HCEC 1CT (cell line): ENCODE measurements around the gene CWC27.

Experiments used
- DNase-seq: peaks from one replicate; pipeline ENCODE4 v3.0.0-alpha.2; 2017

The CWC27 gene

DNA sequence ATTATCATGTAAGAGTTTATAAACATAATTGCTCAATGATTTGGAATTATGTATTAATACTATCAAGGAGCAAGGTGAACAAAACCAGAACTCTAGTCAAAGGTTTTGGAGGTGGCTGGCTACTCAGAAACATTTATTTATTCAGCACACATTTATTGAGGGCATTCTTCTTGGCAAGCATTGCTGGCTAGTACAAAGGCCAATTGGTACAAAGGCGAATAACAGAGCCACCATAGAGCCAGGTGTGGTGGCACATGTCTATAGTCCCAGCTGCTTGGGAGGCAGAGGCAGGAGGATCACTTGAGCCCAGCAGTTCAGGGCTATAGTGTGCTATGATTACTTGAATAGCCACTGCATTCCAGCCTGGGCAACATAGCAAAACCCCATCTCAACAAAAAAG, 242.1 kb downstream of the CWC27 start:
- no peak for DNase-seq

- no peak for DNase-seq
These were observed 243.7 kb downstream of the CWC27 start for GRCh38 chr5:65012301-65012892.

- peak; percentile 73 for DNase-seq
These were observed 244.4 kb downstream of the CWC27 start for GRCh38 chr5:65013166-65013565.

- DNase-seq = no peak
These were observed 246.0 kb downstream of the CWC27 start for GRCh38 chr5:65014769-65015168.

DNA sequence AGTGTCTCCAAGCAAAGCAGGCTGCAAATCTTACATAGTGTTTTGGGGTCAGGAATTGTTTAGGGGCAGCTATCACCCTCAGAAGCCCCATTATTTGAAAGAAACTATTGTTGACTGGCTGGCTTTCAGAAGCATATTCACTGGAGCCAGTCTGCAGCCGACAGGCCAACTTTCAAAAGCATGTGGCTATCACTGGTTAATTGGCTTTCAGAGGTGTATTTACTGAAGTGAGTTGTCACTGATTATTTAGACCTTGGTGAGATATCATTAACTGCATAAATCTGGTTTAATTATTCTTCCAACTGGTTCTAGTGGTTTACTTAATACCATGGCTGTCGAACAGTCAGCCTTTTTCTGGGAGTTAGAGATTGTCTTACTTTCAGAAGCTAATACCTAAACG, 247.0 kb downstream of the CWC27 start:
- no peak for DNase-seq

- DNase-seq = peak; percentile 28
These were observed 248.9 kb downstream of the CWC27 start for GRCh38 chr5:65017636-65018035.

- no peak for DNase-seq
These were observed 250.0 kb downstream of the CWC27 start for GRCh38 chr5:65018763-65019162.

DNA sequence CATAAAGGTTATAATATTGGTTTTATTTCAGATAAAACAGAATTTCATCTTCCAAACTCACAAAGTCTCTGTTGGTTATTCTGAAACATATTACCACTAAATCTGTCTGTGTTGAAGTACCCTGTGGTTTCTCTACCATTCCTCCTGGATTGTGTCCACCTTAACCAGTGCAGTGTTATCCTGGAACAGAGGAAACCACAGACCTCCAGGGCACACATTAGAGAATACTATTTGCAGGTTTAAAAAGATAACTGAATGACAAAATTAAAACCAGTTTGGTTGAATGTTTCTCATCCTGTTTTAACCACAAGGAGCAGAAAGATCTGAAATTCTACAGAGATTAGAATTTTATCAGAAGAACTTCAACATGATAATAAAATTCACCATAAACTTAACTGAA, 251.8 kb downstream of the CWC27 start:
- DNase-seq = no peak

- DNase-seq = no peak
These were observed 252.9 kb downstream of the CWC27 start for GRCh38 chr5:65021527-65022226.

DNA sequence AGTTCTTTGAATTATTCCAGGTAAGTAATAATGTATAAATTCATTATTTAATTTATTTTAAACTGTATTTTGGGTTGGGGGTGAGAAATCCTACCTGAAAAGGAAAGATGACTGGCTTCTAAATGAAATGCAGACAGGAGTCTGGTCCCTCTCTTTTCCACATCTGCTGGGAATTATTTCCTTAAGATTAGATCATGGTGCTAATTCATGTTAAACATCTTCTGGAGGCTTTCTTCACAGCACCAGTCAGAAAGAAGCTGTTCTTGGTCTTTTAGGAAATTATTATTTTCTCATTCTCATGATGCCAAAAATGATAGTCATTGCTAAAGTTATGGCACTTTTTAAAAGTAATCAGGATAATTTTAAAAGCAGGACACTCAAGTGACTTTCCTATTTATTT, 254.2 kb downstream of the CWC27 start:
- DNase-seq = no peak

DNA sequence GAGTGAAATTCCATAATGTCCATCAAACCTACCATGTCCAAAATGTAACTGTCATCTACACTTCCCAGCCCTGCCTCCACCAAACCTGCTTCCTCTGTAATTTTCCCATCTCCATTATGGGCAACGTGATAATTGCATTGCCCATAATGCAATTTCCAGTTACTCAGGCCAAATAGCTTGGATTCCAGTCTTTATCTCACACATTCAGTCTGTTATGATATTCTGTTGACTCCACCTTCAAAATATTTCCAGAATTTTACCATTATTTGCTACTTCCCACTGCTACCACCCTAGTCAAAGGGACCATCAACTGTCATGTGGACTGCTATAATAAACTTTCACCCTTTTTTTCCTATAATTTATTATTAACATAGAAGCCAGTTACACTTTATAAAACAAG, 256.0 kb downstream of the CWC27 start:
- no peak for DNase-seq

GRCh38 chr5:65026816-65027548, 258.3 kb downstream of the CWC27 start:
- DNase-seq = no peak

DNA sequence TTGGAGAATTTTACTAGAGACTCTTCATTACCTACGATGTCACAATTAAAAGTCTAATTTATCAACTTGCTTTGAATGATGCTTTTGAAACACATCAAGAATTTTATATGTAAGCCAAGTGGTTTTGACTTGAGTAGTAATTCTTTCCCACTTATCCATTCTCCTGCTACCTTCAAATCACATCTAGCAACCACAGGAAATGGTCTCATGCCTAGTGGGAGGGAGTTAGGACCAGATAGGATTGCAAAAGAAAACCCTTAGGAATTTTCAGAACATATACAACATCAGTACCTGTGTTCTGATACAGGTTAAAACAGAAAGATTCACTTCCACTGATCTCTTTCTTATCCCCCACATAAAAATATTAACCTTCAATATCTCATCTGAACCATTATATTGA, 260.4 kb downstream of the CWC27 start:
- DNase-seq = no peak

DNA sequence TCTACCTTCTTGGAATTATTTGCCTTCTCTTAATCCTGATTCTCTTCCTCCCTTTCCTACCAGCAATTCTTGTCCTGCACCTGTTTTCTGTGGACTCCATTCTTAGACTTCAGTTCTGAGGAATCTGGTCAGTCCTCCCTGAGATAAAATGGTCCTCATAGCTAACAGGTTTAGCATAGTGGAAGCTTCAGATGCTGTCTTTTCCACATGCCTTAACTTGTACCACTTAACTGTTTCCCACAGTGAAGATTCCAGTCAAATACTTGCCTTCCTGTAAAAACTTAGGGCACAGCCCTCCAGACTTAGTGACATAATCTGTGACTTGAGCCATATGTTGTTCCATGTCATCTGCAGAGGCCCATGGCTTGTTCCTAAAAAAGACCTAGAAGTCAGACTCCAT, 261.3 kb downstream of the CWC27 start:
- no peak for DNase-seq

DNA sequence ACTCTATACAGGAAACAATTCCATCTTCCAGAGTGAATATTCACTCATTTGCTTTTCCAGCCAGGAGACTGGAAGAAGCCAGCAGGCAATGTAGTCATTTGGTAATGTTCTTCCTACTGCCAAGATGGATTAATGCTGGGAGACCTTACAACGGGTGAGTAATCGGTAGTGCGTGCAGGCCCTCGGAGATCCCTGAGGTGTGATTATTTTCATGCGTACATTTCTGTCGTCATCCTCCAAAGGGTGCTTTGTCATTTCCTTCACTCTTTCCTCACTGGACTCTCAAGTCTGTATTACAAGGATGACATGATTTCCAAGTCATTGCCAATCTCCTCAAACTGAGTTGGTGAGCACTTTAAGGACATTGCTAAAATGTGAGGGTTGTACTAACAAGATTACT, 263.5 kb downstream of the CWC27 start:
- DNase-seq = peak; percentile 99

DNA sequence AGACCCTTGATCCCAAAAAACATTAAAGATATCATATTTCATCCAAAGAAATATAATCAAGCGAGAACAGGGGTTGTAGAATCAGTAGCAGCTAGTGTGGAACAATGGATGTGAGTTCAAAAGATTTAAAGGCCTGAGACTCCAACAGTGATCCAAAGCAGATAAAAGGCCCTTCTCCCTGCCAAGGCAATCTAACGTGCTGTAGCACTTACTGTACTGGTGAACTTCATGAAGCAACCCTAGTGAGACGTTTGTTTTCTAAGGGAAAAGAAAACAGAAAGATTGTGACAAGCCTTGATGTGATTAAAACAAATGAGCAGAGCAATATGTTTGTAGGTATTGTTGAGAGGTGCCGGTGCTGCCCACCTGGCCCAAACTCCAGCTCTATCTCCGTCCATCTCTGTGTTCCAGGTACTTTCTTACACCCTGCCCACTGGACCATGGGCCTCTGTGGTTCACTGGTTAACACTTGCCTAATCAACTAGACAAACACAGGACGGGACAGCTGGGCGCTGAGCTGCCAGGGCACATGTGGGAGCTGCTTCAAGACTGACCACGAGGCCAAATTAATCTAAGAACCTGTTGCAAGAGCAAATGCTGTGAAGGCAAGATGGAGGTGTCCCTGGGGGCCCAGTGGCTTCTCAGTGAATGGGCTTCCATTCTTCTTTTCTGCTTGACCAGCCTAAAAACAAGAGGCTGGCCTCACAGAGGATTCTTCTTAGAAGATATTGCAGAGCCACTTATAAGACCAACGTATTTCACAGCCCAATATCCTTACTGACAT, 265.5 kb downstream of the CWC27 start:
- DNase-seq = no peak

DNA sequence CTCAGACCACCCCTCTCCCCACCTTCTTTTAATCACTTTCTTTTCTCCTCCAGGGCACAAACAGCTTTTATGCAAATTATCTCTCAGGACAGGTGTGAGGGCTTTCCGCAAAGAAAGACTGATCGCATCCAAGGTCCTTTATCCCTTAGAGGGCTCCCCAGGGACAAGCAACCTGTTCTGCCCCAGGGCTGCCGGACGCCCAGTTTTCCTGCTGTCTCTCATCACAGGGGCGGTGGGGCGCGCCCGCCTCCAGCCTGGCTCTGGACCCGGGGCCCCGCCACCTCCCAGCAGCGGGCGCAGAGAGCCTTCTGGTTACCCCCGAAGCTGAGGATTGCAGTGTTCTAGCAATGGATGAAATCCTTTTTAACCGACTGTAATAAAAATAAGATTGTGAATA, 266.1 kb downstream of the CWC27 start:
- no peak for DNase-seq

DNA sequence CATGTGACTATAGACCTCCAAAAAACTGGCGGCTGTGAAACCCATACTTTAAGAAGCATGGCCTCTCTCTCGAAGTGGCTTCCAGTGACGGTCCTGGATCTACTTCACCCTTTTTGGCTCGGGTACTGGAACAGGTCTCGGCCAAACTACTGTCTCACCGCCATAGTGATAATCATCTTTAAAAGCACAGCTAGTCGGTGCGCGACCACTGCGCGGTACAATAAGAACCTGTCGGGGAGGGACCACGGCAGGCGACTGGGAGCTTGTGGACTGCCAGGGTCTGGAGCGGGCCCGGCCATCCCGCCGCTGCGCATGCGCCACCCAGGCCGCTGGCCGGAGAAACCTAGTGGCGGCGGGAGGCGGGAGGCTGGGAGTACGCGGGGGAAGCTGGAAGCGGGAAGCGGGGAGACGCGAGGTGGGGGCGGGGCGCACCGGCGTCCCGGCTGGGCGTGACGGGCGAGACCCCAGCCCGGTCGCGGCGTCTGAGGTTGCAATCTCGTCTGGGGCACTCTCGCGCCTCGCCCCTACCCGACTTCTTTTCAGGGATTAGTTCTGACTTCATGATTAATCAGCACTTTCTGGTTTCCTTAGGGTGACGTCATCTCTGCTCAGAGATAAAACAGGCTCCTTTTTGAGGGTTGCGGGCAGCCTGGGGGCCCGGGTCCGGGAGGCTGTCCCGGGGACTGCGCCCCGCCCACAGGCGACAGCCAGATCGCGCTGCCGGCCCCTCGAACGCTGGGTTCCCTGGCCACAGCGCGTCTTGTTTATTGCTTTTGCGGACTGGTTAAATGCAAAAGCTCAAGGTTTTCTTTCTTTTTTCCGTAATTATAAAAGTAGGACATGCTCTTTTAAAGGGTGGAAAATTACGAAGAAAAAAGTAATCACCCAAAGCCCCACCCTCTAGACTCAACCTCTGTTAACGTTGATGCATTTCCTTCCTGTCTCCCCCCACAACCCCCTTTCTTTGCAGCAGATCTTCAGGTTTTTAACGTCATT, 266.8 kb downstream of the CWC27 start:
- peak; percentile 96 for DNase-seq

DNA sequence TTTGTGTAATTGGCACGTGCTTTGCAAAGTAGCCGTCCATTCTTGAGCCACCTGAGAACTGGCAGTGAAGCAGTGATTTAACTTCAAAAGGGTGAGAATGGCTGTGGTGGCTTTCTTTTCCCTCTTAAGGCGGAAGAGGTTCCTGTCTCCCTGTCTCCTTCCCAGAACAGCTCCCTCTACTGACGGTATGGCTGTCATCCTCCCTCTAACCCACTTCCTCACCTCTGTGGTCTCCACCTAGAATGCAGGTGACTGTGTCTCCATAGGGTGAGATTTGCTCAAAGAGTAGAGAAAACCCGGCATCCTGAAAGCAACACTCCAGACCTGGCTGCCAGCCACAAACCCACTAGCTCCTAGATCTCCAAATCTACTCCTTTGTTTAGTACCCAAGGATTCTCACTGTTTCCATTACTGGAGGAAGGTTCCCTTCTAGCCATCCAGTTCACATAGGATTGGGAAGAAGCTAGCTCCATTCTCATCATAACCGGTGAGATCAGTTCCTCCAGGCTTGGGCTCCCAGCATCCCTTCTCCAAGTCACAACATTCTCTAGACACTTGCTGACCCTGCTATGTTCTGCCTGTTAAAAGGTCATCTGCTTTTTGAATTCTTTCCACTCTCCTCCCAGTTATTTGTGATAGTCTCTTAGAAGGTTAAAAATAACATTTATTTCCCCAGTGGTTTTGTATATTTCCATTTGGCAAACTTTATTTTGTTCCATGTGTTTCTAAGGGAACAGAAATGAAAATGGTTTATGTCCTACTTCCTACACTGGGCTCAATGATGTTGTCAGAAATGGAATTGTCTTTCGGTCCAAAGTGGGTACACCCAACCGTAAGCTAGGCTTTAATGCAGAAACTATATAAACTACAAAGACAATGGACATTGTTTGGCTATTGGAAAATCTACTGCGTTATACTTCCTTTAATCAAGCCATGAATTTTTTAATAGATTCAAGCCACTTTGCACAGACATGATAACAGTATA, 269.4 kb downstream of the CWC27 start:
- DNase-seq = no peak

DNA sequence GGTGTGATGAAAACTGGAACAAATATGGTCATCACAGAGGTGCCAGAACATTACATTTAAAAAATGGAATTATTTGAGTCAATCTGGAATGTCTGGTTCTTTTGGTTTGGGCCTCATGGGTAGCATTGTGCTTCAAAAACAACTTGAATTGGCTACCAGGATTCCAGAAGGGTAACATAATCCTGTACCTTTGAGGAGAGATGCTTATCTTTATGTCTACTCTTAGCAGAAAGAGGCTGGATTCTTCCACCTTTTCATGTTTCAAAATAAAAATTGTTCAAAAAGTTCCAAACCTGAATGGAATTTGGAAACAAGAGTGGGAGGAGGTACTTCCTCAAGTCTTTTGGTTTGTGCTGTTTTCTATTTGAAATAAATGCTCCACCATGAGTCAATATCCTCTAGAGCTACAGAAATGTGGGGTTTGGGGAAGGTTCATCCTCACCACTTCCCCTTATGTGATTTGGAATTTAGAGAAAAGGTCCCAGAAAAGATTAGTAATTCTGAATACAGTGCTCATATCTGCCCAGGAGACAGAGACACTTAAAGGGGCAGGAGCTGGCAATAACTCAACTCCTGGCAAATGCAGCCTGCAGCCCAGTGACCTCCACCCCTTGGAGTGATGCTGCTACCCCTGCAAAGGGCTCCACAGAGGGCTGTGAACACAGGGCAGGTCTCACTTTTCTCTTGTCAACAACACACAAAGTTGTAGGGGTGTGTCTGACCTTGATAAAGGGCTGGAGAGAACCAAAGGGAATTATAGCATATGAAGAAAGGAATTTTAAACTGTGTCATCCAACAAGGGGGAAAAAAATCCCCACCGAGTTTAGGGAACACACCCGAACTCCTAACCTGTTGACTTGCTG, 272.8 kb downstream of the CWC27 start:
- peak; percentile 45 for DNase-seq
